HG03039 (cell line): ENCODE results near the gene DPP10.
A peak's percentile ranks its signal among the peaks of the same experiment; 100 is the strongest.
"Not testable (repeated sequence)": the region's sequence is repeated elsewhere in the genome, so short reads cannot be mapped to it uniquely, and the experiment has no call there.

ENCODE experiments used
- ATAC-seq: cut with Tn5 transposase; IDR thresholded peaks from one replicate; pipeline ENCODE4 v1.9.1; 2021; ENCODE audit warnings: mild to moderate bottlenecking, moderate library complexity; ENCODE audit not compliant: unreplicated experiment

DPP10 gene

DNA sequence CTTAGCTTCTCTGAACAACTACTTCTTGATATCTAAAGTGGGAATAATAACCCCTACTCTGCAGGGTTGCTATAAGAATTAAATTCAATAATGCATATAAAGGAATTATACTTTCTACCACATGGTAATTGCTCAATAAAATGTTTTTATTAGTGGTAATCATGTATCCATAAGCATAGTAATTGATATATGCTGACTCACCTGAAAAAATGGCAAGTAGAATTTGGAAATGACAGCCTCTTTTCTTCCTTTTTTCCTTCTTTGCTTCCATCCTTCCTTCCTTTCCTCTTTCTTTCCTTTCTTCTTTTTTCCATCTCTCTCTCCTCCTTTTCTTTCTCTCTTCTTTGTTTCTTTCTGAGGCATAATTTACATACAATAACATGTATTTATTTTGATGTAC lies 65.3 kb downstream of the DPP10 start:
- no peak for ATAC-seq

DNA sequence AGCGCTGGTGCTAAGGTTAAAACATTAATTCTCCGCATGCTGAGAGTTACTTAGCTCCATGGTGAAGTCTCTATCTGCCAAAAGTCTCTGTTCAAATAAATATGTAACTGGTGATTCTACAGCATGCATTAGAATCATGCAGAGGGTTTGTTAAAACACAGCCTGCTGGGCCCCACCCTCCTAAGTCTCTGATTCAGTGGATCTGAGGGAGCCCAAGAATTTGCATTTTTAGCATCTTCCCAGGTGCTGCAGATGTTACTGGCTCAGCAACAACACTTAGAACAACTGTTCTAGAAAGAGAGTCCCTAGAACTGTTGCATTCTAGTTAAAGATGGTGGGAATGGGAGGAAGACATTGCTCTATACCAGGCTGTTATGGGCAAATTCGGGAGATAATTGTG lies 73.4 kb downstream of the DPP10 start:
- no peak for ATAC-seq

DNA sequence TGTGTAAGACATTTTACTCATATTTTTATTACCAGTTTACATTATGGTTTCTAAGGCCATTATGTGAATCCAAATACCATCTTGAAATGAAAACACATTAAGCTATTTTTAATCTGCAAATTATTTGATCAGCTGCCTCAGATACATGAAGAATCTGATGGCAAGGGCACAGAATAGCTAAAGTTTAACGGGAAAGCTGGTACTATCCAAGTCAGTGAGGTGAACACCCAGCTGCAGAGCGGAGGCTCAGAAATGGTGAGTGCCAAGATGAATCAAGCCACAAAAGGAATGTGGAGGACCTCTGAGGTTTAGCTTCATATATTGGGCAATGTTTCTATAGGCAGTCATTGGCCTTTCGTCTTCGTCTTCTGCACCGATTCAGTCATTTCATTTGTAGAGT lies 75.1 kb downstream of the DPP10 start:
- no peak for ATAC-seq

DNA sequence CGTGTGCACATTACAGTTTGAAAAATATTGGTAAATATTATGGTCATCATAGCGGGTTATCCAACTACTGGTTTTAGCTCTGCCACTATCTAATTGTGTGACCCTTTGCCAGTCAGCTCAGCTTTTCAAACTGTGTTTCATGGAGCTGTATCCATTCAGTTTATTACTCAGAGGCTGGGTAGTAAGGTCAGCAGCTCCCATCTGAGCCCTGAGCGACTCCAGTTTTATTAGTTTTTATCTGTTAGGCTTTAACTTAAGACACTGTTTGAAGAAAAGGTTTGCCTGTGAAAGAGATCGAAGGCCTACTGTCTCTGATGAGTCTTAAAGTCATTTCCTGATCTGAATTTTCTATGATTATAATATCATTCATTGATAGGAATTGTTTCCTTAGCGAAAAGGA lies 76.3 kb downstream of the DPP10 start:
- ATAC-seq: no peak

DNA sequence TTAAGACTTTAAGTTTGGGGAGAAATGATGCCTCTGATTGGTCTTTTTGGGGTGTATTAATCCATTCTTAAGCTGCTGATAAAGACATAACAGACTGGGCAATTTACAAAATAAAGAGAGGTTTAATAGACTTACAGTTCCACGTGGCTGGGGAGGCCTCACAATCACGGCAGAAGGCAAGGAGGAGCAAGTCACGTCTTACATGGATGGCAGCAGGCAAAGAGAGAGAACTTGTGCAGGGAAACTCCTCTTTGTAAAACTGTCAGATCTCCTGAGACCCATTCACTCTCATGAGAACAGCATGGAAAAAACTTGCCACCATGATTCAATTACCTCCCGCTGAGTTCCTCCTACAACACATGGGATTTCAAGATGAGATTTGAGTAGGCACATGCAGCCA lies 80.2 kb downstream of the DPP10 start:
- ATAC-seq: not testable (repeated sequence)

DNA sequence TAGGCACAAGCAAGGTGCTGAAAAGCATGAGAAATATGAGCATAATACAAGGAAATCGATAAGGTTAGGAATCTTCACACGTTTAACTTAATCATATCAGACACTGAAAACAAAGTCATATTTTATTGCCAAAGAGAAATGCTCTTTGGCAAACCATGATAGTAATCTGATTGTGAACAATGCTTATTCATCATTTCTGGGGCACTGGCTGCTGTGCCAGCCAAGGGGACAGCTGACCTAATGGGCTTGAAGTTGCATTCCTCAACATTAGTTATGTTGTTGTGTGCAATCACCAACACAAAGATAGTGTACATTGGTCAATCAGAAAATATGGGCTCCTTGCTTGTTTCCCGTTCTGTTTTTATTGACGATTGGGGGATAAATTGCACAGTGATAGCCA lies 83.5 kb downstream of the DPP10 start:
- ATAC-seq: no peak

DNA sequence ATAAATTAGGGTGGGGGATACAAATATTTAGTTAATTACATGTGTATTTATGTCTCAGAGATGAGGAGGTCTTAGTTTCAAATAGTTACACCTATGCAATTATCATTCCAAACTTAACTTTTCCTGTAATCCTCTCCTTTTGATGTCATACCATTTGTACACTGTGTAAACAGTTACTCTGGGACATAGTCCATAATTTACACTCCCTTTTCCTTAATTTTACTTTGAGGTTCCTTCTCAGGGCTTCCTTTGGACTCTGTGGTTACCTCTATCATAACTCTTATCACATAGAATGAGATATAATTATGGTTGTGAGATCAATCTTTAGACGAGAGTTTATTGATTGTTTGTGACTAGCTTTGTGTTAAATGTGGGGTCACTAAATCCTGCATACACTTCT lies 84.4 kb downstream of the DPP10 start:
- no peak for ATAC-seq

DNA sequence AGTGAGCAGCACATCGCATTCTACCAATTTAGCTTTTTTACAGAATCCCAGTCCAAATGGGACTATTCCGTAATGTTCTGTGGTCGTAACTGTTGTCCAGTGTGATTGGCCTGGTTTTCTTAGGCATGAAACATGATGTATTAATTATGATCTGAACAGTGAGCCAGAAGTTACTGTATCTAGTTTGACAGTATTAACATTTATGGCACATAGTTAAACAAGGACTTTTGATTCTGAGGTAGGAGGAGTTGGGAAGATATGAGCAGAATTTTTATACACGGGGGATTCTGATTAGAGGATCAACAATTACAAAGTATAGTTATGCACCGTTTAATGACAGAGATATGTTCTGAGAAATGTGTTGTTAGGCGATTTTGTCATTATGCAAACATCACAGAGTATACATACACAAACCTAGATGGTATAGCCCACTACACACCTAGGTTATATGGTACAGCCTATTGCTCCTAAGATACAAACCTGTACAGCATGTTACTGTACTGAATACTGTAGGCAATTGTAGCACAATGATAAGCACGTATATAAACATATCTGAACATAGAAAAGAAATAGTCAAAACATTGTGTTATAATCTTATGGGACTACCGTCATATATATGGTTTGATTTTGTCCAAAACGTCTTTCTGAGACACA lies 85.0 kb downstream of the DPP10 start:
- ATAC-seq: no peak

DNA sequence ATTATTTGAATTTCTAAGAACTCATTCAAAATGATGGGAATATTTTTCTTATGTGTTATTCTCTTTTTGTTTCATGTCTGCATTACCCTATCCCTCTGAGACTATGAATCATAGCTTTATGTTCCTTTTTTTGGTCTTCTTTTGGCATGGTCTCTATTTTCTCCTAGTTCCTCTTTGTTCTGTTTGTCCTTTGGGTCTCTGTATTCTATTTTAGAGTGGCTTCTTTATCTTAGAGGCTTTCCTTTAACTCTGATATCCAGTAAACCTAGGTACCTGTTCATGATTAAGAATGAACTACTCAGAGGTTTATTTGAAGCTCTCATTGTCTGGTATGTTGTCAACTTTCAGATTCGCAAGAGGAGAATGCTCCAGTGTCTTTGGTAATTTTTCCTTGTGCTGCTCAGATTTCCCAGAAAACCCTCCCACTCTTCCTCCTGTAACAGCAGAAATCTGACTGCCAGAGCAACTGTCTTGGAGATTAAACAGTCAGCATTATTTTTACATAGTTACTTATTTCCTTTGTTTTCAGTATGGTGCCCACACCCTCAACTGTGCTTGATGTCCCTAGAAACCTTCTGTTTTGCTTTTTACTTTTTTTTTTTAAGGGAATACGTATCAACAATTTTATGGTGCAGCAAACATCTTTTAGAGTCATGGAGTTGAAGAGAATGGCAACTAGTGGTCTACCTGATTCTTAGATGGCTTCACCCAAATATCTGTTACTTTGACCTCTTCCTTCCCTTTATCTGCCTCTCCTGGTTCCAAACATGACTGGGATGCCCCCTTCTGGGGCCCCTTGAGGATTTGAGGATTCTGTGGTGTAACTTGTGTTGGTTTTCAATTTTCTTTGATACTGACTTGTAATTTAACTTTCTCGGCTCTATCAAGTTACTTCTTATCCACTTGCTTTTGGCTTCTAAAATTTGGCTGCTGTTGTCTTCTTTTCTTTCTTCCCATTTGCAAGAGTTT lies 92.0 kb downstream of the DPP10 start:
- no peak for ATAC-seq

DNA sequence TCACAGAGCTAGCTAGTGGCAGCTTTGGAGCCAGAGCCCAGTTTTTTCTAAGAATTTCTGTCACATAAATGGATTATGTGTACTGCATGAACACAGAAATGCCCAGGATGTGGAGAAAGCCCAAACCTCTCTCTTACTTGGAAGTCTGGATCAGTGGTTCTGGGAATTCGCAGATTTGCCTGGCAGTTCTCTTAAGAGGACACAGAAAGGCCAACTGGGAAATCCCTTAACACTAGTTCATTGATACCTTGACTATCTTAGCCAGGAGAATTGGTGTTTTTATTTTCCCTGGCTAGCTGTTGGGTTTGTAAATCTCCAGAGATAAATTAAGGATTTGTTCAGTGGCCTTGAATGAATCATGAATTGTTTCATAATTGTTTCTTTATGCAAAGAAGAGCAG lies 95.3 kb downstream of the DPP10 start:
- no peak for ATAC-seq

DNA sequence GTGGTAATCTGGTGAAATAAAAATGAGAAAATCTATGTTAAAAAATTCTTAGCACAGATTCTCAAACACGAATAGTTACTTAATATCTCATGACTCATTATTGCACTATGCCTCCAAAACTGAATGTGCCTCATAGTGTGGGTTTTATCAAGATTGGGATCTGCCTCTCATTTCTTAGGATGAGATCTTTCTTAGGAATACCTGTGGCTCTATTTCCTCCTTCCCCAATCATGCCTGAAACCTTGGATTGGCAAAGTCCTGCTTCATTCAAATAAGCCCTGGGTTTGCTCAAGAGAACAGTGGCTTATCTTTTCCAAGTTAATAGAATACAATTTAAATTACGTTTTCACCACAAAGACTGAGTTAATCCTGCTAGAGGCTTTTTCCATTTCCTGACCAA lies 100.3 kb downstream of the DPP10 start:
- ATAC-seq: no peak

DNA sequence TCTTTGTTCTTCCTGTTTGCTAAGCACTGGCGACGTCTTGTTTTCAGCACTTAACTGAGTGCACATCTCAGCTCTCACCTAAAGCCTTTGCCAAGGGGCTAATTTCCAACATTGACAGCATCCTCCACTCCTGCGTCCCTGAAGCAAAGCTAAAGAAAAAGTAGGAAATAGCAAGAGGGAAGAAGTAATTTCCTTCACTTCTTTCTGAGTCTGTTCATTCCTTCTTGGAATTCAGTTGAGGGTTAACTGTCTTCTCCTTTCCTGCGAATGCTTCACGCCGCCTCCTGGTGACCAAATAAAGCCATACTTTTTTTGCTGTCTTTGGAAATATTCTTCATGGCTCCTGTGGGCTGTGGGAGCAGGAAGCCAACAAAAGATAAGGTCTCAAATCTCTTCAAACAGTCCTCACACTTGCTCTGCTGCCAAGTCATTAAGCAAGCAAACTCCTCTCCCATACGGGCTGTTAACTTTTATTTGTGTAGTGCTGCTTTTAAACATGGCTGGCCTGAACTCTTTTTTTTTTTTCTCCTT lies 100.9 kb downstream of the DPP10 start:
- no peak for ATAC-seq

DNA sequence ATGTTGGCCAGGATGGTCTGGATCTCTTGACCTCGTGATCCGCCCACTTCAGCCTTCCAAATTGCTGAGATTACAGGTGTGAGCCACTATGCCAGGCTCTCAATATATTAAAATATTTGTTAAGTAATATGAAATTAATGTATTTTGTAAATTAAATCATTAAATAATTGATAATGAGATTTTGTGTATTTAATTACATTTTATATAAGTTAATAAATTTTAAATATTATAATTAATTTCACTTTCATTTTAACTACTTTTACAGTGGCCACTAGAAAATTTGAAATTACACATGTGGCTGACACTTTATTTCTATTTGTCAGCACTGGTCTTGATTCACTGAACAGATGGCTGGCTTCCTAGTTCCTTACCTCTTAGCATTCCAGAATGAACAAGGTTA lies 102.6 kb downstream of the DPP10 start:
- ATAC-seq: no peak

DNA sequence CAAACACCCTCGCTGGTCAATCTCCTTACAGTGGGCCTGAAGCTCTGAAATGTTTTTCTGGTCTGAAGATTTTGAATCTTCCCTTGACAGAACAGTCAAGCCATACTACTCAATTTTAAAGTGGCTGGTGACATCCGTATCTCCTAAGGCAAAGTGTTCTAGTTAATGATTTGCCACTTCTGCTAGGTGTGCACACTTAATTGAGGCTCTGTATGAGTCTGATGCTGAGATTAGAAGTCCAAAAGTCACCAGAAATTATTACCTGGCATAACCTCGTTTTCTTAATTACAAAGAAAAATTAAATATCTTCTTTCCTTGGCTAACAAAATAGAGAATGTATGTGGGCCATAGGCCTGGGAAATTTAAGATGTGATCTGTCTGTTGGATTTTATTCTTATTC lies 104.1 kb downstream of the DPP10 start:
- no peak for ATAC-seq

DNA sequence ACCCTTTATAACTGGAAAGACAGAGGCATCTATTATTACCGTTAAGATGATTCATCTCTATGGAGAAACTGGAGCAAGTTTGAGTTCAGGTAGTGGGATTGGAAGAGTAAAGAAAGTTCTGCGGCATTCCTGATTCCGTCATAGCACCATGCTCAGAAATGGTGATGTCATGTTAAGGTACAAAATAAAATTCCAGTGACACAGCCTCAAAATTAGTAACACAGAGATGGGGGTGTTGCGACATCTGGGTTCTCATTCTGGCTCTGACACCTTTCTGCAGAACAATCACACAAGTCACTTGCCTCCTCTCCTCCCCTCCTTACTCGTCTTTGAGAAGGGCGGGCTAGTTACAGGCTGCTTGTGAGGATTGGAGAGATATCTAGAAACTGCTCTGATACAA lies 105.7 kb downstream of the DPP10 start:
- no peak for ATAC-seq

DNA sequence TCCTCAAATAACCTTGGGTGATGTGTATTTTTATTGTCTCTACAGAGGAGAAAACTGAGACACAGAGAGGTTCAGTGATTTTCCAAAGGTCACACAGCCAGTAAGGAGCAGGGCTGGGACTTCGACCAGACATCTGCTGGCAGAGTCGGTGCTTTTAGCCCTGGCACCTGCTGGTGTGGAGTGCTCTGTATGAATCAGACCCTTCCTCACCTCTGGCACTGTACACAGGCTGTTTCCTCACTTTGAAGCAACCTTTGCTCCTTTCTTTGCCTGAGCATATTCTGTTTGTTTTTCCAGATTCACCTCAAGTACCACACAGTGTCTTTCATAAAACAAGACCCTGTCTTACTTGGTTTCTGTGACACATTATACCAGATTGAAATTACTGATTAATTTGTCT lies 107.9 kb downstream of the DPP10 start:
- ATAC-seq: no peak

DNA sequence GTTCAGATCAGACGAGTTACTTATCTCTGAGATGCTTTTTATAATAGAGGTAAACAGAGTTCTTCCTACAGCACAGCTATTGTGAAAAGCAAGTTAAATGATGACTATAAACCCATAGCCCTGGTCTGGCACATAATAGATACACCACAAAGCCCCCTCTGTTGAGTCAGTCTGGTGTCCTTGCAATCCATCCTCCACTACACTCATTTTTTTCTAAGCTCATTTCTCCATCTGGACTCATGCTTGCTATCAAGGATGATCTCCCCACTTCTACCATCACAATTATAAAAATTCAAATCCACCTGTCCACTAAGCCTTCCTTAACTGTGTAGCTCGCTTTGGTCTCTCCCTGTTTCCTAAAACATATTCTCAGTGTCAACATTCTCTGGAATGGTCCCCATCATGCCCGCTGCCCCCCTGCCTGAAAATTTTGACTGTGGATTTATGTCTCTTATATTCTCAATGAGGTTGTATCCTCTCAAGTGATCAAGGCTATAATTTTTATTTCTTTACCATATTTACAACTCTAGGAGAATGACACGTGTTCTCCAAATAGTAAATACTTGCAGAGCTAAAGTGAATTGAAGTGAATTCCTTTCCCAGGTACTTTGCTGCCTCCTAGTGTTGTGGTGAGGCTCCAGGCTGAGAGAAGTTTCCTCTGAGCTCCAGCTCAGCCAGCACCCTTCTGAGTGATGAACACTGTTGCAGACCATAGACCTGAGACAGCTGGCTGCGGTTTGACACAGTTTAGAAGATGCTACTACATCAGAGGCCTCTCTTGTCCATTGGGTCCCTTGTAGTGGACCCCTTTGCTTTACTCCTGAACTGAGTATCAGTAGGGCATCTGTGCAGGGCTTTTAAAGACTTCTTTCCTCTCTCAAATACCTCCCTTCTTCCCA lies 108.7 kb downstream of the DPP10 start:
- peak; percentile 55 for ATAC-seq

DNA sequence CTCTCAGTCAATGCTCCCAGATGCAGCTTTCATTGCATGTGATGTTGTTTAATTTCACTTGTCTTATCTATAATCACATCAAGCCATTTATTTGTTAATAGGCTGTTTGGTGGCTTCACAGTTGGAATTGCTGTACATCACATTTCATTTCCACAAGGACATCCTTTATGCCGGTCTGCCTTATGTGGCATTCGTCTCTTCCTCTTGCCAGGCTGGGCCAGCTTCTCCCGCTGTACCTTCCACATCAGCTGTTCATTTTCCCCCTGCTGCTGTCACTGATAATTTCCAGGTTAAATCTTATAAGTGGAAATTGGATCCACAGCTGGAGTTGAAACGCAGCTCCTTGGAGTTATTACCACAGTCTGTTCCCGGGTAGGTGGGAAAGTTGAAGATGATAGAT lies 110.6 kb downstream of the DPP10 start:
- ATAC-seq: no peak

DNA sequence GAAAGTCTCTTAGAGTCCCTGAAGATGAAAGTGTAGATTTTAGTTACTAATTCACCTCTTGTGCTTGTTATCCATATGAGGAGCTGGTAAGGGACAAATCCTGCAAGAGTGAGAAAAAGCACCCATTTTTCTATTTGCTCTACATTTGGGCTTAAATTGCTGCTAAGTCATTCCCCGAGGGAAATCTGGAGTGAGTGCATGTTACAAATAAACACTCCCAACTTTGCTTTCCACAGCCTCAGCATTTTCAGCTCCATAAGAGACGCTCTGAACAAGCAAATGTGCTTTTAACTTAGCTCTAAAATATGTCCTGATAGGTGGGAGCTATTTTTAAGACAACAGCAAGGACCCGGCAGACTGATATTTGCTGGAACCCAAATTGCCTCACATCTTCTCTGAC lies 126.7 kb downstream of the DPP10 start:
- ATAC-seq: no peak

DNA sequence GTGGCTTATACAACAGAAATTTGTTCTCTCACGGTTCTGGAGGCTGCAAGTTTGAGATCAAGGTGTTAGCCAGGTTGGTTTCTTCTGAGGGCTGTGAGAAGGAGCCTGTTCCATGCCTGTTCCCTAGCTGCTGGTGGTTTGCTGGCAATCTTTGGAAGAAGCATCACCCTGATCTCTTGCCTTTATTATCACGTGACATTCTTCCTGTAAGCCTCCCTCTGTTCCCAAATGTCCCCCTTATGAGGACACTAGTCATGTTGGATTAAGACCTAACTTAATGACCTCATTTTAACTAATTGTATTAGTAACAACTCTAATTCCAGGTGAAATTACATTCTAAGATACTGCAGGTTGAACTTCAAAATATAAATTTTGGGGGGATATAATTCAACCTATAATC lies 135.2 kb downstream of the DPP10 start:
- no peak for ATAC-seq

DNA sequence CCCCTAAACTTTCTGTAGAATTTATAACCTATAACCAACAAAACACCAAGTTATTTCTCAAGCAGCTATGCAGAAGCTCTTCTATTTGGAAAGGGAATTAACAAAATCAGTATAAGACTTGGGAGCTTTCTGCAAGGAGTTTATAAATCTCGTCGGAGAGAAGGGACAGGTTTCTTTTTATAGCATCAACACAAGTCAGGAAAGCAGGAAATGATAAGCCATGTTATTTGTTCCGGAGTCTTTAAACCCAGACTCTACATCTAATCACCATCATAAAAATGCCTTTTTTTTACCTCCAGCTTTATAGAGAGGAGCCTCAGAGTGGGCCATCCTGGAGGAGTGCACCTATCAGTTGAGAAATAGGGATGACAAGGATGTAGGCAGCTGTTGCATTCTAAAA lies 137.1 kb downstream of the DPP10 start:
- ATAC-seq: no peak
